Hematopoietic multipotent progenitor cell treated with erythropoietin and hydrocortisone succinate and interleukin-3 and kit ligand, for 6 days (in vitro differentiated cells): ENCODE data around the gene ARMH4.

ENCODE experiments used
- DNase-seq: peaks from one replicate; pipeline ENCODE4 v3.0.0-alpha.2; 2015

ARMH4 gene

GRCh38 chr14:58096731-58097130, 55.3 kb downstream of the ARMH4 start:
- no peak for DNase-seq

GRCh38 chr14:58091883-58092630, 60.0 kb downstream of the ARMH4 start:
- DNase-seq, result no peak

GRCh38 chr14:58089612-58090011, 62.4 kb downstream of the ARMH4 start:
- DNase-seq, result no peak

GRCh38 chr14:58088961-58089360, 63.1 kb downstream of the ARMH4 start:
- DNase-seq, result no peak

- DNase-seq, result no peak
These were observed 66.1 kb downstream of the ARMH4 start for GRCh38 chr14:58085877-58086276.

- no peak for DNase-seq
These were observed 69.4 kb downstream of the ARMH4 start for GRCh38 chr14:58082491-58083098.

GRCh38 chr14:58082011-58082410, 70.0 kb downstream of the ARMH4 start:
- no peak for DNase-seq

- DNase-seq, result no peak
These were observed 73.5 kb downstream of the ARMH4 start for GRCh38 chr14:58078471-58078870.

- no peak for DNase-seq
These were observed 73.9 kb downstream of the ARMH4 start for GRCh38 chr14:58078068-58078467.

- DNase-seq, result no peak
These were observed 74.4 kb downstream of the ARMH4 start for GRCh38 chr14:58077621-58078020.

GRCh38 chr14:58073516-58073915, 78.5 kb downstream of the ARMH4 start:
- no peak for DNase-seq

- peak; percentile 86 for DNase-seq
These were observed 79.5 kb downstream of the ARMH4 start for GRCh38 chr14:58072288-58073071.

- no peak for DNase-seq
These were observed 80.7 kb downstream of the ARMH4 start for GRCh38 chr14:58071341-58071740.

- DNase-seq, result no peak
These were observed 83.7 kb downstream of the ARMH4 start for GRCh38 chr14:58068306-58068705.

GRCh38 chr14:58066115-58066514, 85.9 kb downstream of the ARMH4 start:
- DNase-seq, result no peak

- no peak for DNase-seq
These were observed 90.4 kb downstream of the ARMH4 start for GRCh38 chr14:58061581-58061980.

GRCh38 chr14:58060898-58061297, 91.1 kb downstream of the ARMH4 start:
- DNase-seq, result no peak

GRCh38 chr14:58060077-58060476, 91.9 kb downstream of the ARMH4 start:
- DNase-seq, result no peak

GRCh38 chr14:58059126-58059525, 92.9 kb downstream of the ARMH4 start:
- DNase-seq, result no peak

- DNase-seq, result no peak
These were observed 96.5 kb downstream of the ARMH4 start for GRCh38 chr14:58055497-58056010.

GRCh38 chr14:58054100-58054499, 97.9 kb downstream of the ARMH4 start:
- no peak for DNase-seq

- DNase-seq, result no peak
These were observed 103.8 kb downstream of the ARMH4 start for GRCh38 chr14:58048219-58048618.

- DNase-seq, result no peak
These were observed 124.1 kb downstream of the ARMH4 start for GRCh38 chr14:58027904-58028303.

GRCh38 chr14:58026967-58027366, 125.0 kb downstream of the ARMH4 start:
- DNase-seq, result no peak
